Panc1 (cell line): ENCODE results near the gene ANTXR1. TPM values are rescaled to one million over a fixed set of nuclear protein-coding genes. Genes with fewer than 3 reads are reported as not detected.

Experiments used
- ATAC-seq: fragments of 200-7000 bp; cut with Tn5 transposase; 2 replicates; pipeline ENCODE4 v1.9.1; 2020; ENCODE audit warnings: mild to moderate bottlenecking, moderate library complexity
- BruUV-seq: library from RNA; stranded (reverse); fragments of 400-500 nt; replicated peaks from 2 replicates; lab custom pipeline; 2021; lab: Mats Ljungman, UMichigan
- CTCF ChIA-PET: fragments of 300-600 bp; sonication (Branson Sonifier 250); formaldehyde crosslinking; loops from one replicate; lab custom pipeline; 2022; ENCODE audit warnings: antibody characterized with exemption; lab: Charles Lee
- POLR2A ChIA-PET: fragments of 300-600 bp; sonication (Branson Sonifier 250); formaldehyde crosslinking; loops from one replicate; lab custom pipeline; 2022; ENCODE audit warnings: antibody characterized with exemption; lab: Charles Lee
- DNase-seq: peaks from one replicate; pipeline ENCODE4 v3.0.0-alpha.2; 2010; ENCODE audit warnings: low read depth, low spot score
- H3K27ac ChIP-seq: 2 replicates; pipeline ENCODE4 v1.5.1; 2011; ENCODE audit warnings: mild to moderate bottlenecking, low read length, inconsistent platforms
- H3K27me3 ChIP-seq: fragments of 200-500 bp; sonication (Bioruptor generic); 2 replicates; pipeline ENCODE4 v1.6.0; 2014; ENCODE audit warnings: low read length, inconsistent platforms; ENCODE audit not compliant: control insufficient read depth, insufficient read depth
- H3K36me3 ChIP-seq: fragments of 200-500 bp; sonication (Bioruptor generic); 2 replicates; pipeline ENCODE4 v1.5.1; 2014; ENCODE audit warnings: inconsistent platforms, mild to moderate bottlenecking, low read length, moderate library complexity; ENCODE audit not compliant: control insufficient read depth, insufficient read depth
- H3K4me1 ChIP-seq: 2 replicates; pipeline ENCODE4 v1.5.1; 2011; ENCODE audit warnings: inconsistent platforms, mild to moderate bottlenecking, low read length, moderate library complexity; ENCODE audit not compliant: control insufficient read depth, insufficient read depth
- H3K4me3 ChIP-seq, 2 experiments: 2 replicates each; pipeline ENCODE4 v1.5.1; 2011 to 2012; ENCODE audit warnings: low read depth in 2 of 2, low read length in 2 of 2, mild to moderate bottlenecking in 2 of 2, inconsistent platforms in 1 of 2, moderate library complexity in 1 of 2
- H3K9me3 ChIP-seq: fragments of 200-500 bp; sonication (Bioruptor generic); 2 replicates; pipeline ENCODE4 v1.5.1; 2014; ENCODE audit warnings: low read depth, mild to moderate bottlenecking, inconsistent platforms, low read length, moderate library complexity; ENCODE audit not compliant: control insufficient read depth, insufficient read depth
- POLR2AphosphoS5 ChIP-seq: IDR thresholded peaks from 2 replicates; pipeline ENCODE4 v1.6.1; 2012; ENCODE audit warnings: mild to moderate bottlenecking, low read depth, low read length, moderate library complexity
- SIN3A ChIP-seq: IDR thresholded peaks from 2 replicates; pipeline ENCODE4 v1.6.1; 2012; ENCODE audit warnings: low read depth, mild to moderate bottlenecking, low read length, moderate library complexity, borderline replicate concordance; ENCODE audit not compliant: insufficient read depth
- TCF7L2 ChIP-seq: IDR thresholded peaks from 2 replicates; pipeline ENCODE4 v1.6.1; 2011; ENCODE audit warnings: mild to moderate bottlenecking, low read depth, low read length, inconsistent platforms
- in situ Hi-C: cut with HindIII; loops from 2 replicates; pipeline ENCODE4 v1.10.0; 2016; ENCODE audit warnings: low sequenced_read_pairs, low pct_unique_long_range_greater_than_20kb
- intact Hi-C: fragments of 100-400 bp; cut with micrococcal nuclease; formaldehyde crosslinking; loops from one replicate; pipeline ENCODE4 v1.10.0; 2022; ENCODE audit not compliant: unreplicated experiment
- total RNA-seq: library from RNA; stranded (reverse); gene quantifications from one replicate; pipeline ENCODE4 v1.2.1, GENCODE V29; 2021; ENCODE audit not compliant: unreplicated experiment
- TF ChIP-seq, protein P1 (sequence below), 2 experiments: IDR thresholded peaks; 2 replicates each; pipeline ENCODE4 v1.6.1; 2011 to 2012; ENCODE audit warnings: low read depth in 2 of 2, control low read depth in 1 of 2, low read length in 1 of 2, mild to moderate bottlenecking in 1 of 2, moderate library complexity in 1 of 2; ENCODE audit not compliant: insufficient read depth in 1 of 2
- TF ChIP-seq, protein P2 (sequence below): fragments of 450-650 bp; IDR thresholded peaks from 2 replicates; pipeline ENCODE4 v1.5.1; 2017; ENCODE audit warnings: mild to moderate bottlenecking

ANTXR1 gene
- total RNA-seq, 1 experiment from 2014 or later: 132 TPM

GRCh38 chr2:69007169-69007568 is 5.8 kb upstream of the ANTXR1 start:
- Histone ChIP-seq H3K36me3 (no peaks in the 10 kb centered on the region), H3K4me1 (peaks cover 2% of the 10 kb centered on the region), H3K9me3 (no peaks in the 10 kb centered on the region), H3K27ac (no peak overlapping the region), H3K4me3 (no peak overlapping the region), H3K27me3 (no peaks in the 10 kb centered on the region)
- DNase-seq: no peak
- TF ChIP-seq, protein P1, sequence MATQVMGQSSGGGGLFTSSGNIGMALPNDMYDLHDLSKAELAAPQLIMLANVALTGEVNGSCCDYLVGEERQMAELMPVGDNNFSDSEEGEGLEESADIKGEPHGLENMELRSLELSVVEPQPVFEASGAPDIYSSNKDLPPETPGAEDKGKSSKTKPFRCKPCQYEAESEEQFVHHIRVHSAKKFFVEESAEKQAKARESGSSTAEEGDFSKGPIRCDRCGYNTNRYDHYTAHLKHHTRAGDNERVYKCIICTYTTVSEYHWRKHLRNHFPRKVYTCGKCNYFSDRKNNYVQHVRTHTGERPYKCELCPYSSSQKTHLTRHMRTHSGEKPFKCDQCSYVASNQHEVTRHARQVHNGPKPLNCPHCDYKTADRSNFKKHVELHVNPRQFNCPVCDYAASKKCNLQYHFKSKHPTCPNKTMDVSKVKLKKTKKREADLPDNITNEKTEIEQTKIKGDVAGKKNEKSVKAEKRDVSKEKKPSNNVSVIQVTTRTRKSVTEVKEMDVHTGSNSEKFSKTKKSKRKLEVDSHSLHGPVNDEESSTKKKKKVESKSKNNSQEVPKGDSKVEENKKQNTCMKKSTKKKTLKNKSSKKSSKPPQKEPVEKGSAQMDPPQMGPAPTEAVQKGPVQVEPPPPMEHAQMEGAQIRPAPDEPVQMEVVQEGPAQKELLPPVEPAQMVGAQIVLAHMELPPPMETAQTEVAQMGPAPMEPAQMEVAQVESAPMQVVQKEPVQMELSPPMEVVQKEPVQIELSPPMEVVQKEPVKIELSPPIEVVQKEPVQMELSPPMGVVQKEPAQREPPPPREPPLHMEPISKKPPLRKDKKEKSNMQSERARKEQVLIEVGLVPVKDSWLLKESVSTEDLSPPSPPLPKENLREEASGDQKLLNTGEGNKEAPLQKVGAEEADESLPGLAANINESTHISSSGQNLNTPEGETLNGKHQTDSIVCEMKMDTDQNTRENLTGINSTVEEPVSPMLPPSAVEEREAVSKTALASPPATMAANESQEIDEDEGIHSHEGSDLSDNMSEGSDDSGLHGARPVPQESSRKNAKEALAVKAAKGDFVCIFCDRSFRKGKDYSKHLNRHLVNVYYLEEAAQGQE (IDR thresholded peaks at IDR 0.05; ENCODE audit: insufficient read depth in 1 of 2, low read depth in 2 of 2, low read length in 1 of 2): no peak
- TF ChIP-seq SIN3A: no peak
- TF ChIP-seq, protein P2, sequence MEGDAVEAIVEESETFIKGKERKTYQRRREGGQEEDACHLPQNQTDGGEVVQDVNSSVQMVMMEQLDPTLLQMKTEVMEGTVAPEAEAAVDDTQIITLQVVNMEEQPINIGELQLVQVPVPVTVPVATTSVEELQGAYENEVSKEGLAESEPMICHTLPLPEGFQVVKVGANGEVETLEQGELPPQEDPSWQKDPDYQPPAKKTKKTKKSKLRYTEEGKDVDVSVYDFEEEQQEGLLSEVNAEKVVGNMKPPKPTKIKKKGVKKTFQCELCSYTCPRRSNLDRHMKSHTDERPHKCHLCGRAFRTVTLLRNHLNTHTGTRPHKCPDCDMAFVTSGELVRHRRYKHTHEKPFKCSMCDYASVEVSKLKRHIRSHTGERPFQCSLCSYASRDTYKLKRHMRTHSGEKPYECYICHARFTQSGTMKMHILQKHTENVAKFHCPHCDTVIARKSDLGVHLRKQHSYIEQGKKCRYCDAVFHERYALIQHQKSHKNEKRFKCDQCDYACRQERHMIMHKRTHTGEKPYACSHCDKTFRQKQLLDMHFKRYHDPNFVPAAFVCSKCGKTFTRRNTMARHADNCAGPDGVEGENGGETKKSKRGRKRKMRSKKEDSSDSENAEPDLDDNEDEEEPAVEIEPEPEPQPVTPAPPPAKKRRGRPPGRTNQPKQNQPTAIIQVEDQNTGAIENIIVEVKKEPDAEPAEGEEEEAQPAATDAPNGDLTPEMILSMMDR: no peak
- TF ChIP-seq TCF7L2: no peak
- no peak for TF ChIP-seq POLR2AphosphoS5
- CTCF ChIA-PET: no interaction called here
- POLR2A ChIA-PET: no interaction called here
- in situ Hi-C loops: no loop called here
- no TSS peak for BruUV-seq
- intact Hi-C loops: no loop called here
- no peak for ATAC-seq

DNA sequence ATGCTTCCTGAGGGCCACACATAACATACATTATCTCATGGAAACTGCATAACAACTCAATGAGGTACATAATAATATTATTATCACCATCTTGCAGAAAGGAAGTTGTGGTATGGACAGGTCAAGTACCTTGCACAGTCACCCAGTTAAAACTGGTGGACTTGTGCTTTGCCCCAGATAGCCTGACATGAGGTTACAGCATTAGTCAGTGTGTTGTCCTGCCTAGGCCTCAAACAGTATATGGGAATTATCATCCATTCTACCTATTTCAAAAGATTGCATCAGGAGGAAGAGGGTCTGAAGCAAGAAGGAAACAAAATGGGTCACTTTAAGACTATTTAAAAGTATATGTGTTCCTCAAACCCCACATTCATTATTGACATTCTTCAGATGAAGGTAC is 5.4 kb upstream of the ANTXR1 start:
- intact Hi-C loops: no loop called here
- TF ChIP-seq POLR2AphosphoS5: no peak
- no peak for DNase-seq
- ChIA-PET CTCF (no interaction called here), POLR2A (interaction anchor here (0.6 kb wide), 1 partner anchor 392 kb away, joined by 4 read pairs; no protein-coding TSS in a partner anchor)
- Histone ChIP-seq H3K4me3 (no peak overlapping the region), H3K9me3 (no peaks in the 10 kb centered on the region), H3K4me1 (peaks cover 6% of the 10 kb centered on the region), H3K27ac (no peak overlapping the region), H3K36me3 (no peaks in the 10 kb centered on the region), H3K27me3 (no peaks in the 10 kb centered on the region)
- BruUV-seq: no TSS peak
- ATAC-seq: no peak
- in situ Hi-C loops: no loop called here

DNA sequence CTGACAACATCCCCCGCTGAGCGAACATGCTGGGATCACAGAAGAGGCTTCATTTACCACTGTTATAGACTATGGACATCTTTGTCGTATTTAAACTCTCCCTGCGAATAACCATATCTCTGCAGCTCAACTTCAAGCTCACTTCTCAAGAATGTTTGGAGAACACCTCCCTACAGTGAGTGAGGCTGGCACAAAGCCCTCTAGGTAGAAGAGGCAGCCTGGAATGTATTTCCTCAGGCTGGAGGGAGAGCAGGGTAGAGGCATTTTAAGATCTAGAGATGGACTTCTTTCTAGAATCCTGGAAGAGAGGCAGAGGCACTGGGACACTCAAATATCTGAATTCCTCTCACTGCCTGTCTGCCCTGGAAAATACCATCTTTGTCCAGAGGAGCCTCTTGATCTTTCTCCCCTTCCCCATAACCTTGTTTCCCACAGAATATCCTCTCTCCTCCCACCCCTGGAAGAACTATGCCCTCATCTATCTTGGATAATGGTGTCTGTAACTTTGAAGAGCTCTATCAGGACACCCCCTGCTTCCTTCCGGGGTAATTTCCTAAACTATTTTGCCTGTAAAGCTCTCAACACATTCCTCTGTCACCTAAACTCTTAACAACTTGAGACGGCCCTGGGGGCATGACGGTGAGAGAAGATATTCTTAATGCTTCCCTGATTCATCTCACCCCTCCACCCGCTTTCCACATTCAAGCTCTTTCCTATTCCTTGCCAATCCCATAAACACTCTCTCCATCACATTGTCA is 2.4 kb upstream of the ANTXR1 start:
- in situ Hi-C loops: no loop called here
- Histone ChIP-seq H3K4me1 (peaks cover 10% of the 10 kb centered on the region), H3K27ac (peak overlapping the region; percentile 96; the same call in 1 of the 2 replicates), H3K27me3 (no peaks in the 10 kb centered on the region), H3K9me3 (no peaks in the 10 kb centered on the region), H3K36me3 (no peaks in the 10 kb centered on the region; the same call in 1 of the 2 replicates), H3K4me3 (no peak overlapping the region)
- POLR2A ChIA-PET: interaction anchor here (0.6 kb wide), 1 partner anchor 1145 kb away, joined by 4 read pairs; no protein-coding TSS in a partner anchor
- ATAC-seq: no peak
- no TSS peak for BruUV-seq
- CTCF ChIA-PET: interaction anchor here (1.1 kb wide), 1 partner anchor 49 kb away, joined by 3 read pairs; no protein-coding TSS in a partner anchor
- no peak for DNase-seq
- TF ChIP-seq TCF7L2 (no peak), POLR2AphosphoS5 (no peak), SIN3A (no peak)
- TF ChIP-seq, protein P2: no peak
- TF ChIP-seq, protein P1 (IDR thresholded peaks at IDR 0.05; ENCODE audit: insufficient read depth in 1 of 2, low read depth in 2 of 2, low read length in 1 of 2): no peak
- intact Hi-C loops: loop anchor here (10.0 kb wide), 1 partner anchor 66 kb away; no protein-coding TSS in a partner anchor
